NT2/D1 (cell line): Measurements from ENCODE around the gene AIRE.

Source experiments
- SUZ12 ChIP-seq: IDR thresholded peaks from 2 replicates; pipeline ENCODE4 v1.6.1; 2011; ENCODE audit not compliant: insufficient read length, insufficient read depth; ENCODE audit errors: extremely low read depth
- ZNF274 ChIP-seq: IDR thresholded peaks from 2 replicates; pipeline ENCODE4 v1.6.1; 2011; ENCODE audit warnings: mild to moderate bottlenecking, low read depth, low read length

GRCh38 chr21:44296103-44296519, 10.4 kb downstream of the AIRE start:
- TF ChIP-seq SUZ12 (no peak), ZNF274 (no peak)
